ENCODE measurements around the gene EMD. TPM values are rescaled to one million over a fixed set of nuclear protein-coding genes. Genes with fewer than 3 reads are reported as not detected.

The EMD gene
- total RNA-seq: 54.3 and 54.6 TPM in 2 replicates

DNA sequence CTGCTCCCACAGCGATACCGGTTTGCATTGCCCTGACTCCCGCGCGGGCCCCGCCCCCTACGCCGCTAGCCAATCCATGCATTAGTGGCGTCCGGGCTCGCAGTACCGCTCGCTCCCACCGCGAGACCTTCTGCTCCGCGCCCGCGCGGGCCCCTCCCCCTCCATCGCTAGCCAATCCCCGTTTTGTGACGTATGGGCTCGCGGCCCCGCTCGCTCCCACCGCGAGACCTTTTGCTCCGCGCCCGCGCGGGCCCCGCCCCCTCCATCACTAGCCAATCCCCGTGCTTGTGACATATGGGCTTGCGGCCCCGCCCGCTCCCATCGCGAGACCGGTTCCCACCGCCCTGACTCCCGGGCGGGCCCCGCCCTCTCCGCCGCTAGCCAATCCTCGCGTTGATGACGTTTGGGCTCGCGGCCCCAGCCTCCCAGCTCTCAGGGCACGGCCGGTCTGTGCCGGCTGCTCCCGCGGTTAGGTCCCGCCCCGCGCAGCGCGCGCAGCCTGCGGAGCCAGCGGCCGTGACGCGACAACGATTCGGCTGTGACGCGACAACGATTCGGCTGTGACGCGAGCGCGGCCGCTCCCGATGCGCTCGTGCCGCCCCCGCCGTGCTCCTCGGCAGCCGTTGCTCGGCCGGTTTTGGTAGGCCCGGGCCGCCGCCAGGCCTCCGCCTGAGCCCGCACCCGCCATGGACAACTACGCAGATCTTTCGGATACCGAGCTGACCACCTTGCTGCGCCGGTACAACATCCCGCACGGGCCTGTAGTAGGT lies at the start of gene EMD:
TSS of gene EMD (plus strand) at position 497 of the 770 bp plus-strand sequence. CDS start at position 687, 190 bp downstream.

GRCh38 chrX:154374313-154375155 lies 4.6 kb upstream of the EMD start, which contains the start of gene FLNA:
Gene FLNA, minus strand, starts transcription at chrX:154374634. Its CDS starts 3,389 bp downstream, at chrX:154371245.

GRCh38 chrX:154397888-154398667 lies 19.0 kb downstream of the EMD start, which contains the start of gene RPL10:
Gene RPL10, plus strand, starts transcription at chrX:154398377. Its CDS starts 143 bp downstream, at chrX:154398520.

GRCh38 chrX:154409222-154409871 lies 30.3 kb downstream of the EMD start, which contains the start of gene DNASE1L1:
Gene DNASE1L1, minus strand, starts transcription at chrX:154409254. Its CDS starts 3,686 bp downstream, at chrX:154405568.

GRCh38 chrX:154428176-154429171 lies 49.4 kb downstream of the EMD start, which contains the start of gene ATP6AP1:
Gene ATP6AP1, plus strand, starts transcription at chrX:154428677. Its CDS starts 16 bp downstream, at chrX:154428693.

Other genes starting within 250 kb of the EMD start
- gene OPN1LW, start 235.1 kb upstream of the EMD start, total RNA-seq: not detected in 2 replicates
- not detected in 2 replicates for gene OPN1MW, start 196.7 kb upstream of the EMD start, total RNA-seq
- not detected in 2 replicates for gene OPN1MW2, start 159.5 kb upstream of the EMD start, total RNA-seq
- not detected in 2 replicates for gene OPN1MW3, start 121.7 kb upstream of the EMD start, total RNA-seq
- gene TEX28, start 84.2 kb upstream of the EMD start, total RNA-seq: not detected in 2 replicates
- gene TKTL1, start 83.5 kb upstream of the EMD start, total RNA-seq: not detected in 2 replicates
- 1,709 and 1,856 TPM in 2 replicates for gene FLNA, start 4.7 kb upstream of the EMD start, total RNA-seq
- 8,491 and 9,302 TPM in 2 replicates for gene RPL10, start 19.1 kb downstream of the EMD start, total RNA-seq
- 35.8 and 45.7 TPM in 2 replicates for gene DNASE1L1, start 30.0 kb downstream of the EMD start, total RNA-seq
- 19.1 and 28.9 TPM in 2 replicates for gene TAFAZZIN, start 32.2 kb downstream of the EMD start, total RNA-seq
- gene ATP6AP1, start 49.4 kb downstream of the EMD start, total RNA-seq: 43.1 and 68.5 TPM in 2 replicates
- gene GDI1, start 57.9 kb downstream of the EMD start, total RNA-seq: 131 TPM in 2 replicates
- gene FAM50A, start 64.8 kb downstream of the EMD start, total RNA-seq: 54.2 and 83.9 TPM in 2 replicates
- 16.4 and 27.9 TPM in 2 replicates for gene PLXNA3, start 79.0 kb downstream of the EMD start, total RNA-seq
- 37.9 and 38.1 TPM in 2 replicates for gene LAGE3, start 100.0 kb downstream of the EMD start, total RNA-seq
- gene UBL4A, start 107.3 kb downstream of the EMD start, total RNA-seq: 29.8 and 54.5 TPM in 2 replicates
- 35.5 and 50.5 TPM in 2 replicates for gene SLC10A3, start 111.3 kb downstream of the EMD start, total RNA-seq
- gene FAM3A, start 136.9 kb downstream of the EMD start, total RNA-seq: 43.1 and 44.9 TPM in 2 replicates
- 285 and 345 TPM in 2 replicates for gene G6PD, start 167.6 kb downstream of the EMD start, total RNA-seq
- 10.7 and 15.7 TPM in 2 replicates for gene IKBKG, start 168.3 kb downstream of the EMD start, total RNA-seq
- gene CTAG1A, start 205.8 kb downstream of the EMD start, total RNA-seq: not detected in 2 replicates
- not detected in 2 replicates for gene CTAG1B, start 240.0 kb downstream of the EMD start, total RNA-seq

All from cardiac atrium fibroblast (primary cell).